ENCODE results near the gene SOST.

- no peak for TF ChIP-seq CTCF (IDR thresholded peaks at IDR 0.05; ENCODE audit: low read depth, low read length)
- no peak for TF ChIP-seq EZH2phosphoT487 (IDR thresholded peaks at IDR 0.05; ENCODE audit: low read depth)
Measured at GRCh38 chr17:43784068-43784467, 25.5 kb upstream of the SOST start.

Data from OCI-LY3 (cell line).